Heart right ventricle (tissue), 16 donors: ENCODE data around the gene SUFU. TPM values are rescaled to one million over a fixed set of nuclear protein-coding genes. Genes with fewer than 3 reads are reported as not detected.
A peak's percentile ranks its signal among the peaks of the same experiment; 100 is the strongest.

Experiments used
- ATAC-seq, 8 donors: fragments of 200-7000 bp; cut with Tn5 transposase; one replicate each; pipeline ENCODE4 v1.9.1; 2020; ENCODE audit warnings: mild to moderate bottlenecking in 8 of 8, moderate library complexity in 8 of 8, moderate number of reproducible peaks in 1 of 8
- DNase-seq, 2 donors: peaks; one replicate each; pipeline ENCODE4 v3.0.0-alpha.2; 2020
- H3K27ac ChIP-seq, 10 donors: fragments of 200-600 bp; sonication (generic) in 2 of 10; one replicate each; pipeline versions ENCODE4 v1.5.0 to v1.8.0; 2020 to 2022; ENCODE audit warnings: mild to moderate bottlenecking in 3 of 10
- H3K27me3 ChIP-seq, 7 donors: fragments of 200-600 bp; one replicate each; pipeline ENCODE4 v1.8.0; 2021 to 2022; ENCODE audit warnings: mild to moderate bottlenecking in 2 of 7
- H3K36me3 ChIP-seq, 9 donors: fragments of 200-600 bp; sonication (generic) in 1 of 9; one replicate each; pipeline versions ENCODE4 v1.5.0 to v1.8.0; 2020 to 2022; ENCODE audit warnings: mild to moderate bottlenecking in 2 of 9
- H3K4me1 ChIP-seq, 9 donors: fragments of 200-600 bp; sonication (generic) in 1 of 9; one replicate each; pipeline versions ENCODE4 v1.5.0 to v1.8.0; 2020 to 2022; ENCODE audit warnings: mild to moderate bottlenecking in 4 of 9
- H3K4me3 ChIP-seq, 10 donors: fragments of 200-600 bp; sonication (generic) in 2 of 10; one replicate each; pipeline versions ENCODE4 v1.5.0 to v1.8.0; 2020 to 2022; ENCODE audit warnings: mild to moderate bottlenecking in 7 of 10, moderate library complexity in 2 of 10
- H3K9me3 ChIP-seq, 11 donors: fragments of 200-600 bp in 10 of 11; sonication (generic) in 2 of 11; one replicate each; pipeline versions ENCODE4 v1.5.0 to v1.8.0; 2013 to 2022; ENCODE audit warnings: mild to moderate bottlenecking in 2 of 11, control low read depth in 1 of 11, moderate library complexity in 1 of 11
- WGBS, 2 donors: extraction: QIAGEN DNeasy Blood & Tissue Kit; methylation state at CpG; one replicate each; pipeline ENCODE4 v1.1.7; 2013; ENCODE audit warnings: inconsistent platforms in 1 of 2; 5-methylcytosine and 5-hydroxymethylcytosine counted together
- intact Hi-C, 10 donors: fragments of 100-400 bp; cut with DNase I; formaldehyde crosslinking; loops; one replicate each; pipeline versions ENCODE4 v1.11.1 to v1.14.2; 2022
- polyA plus RNA-seq, 2 donors: library from polyadenylated mRNA; stranded (reverse); fragments of 200-250 nt; gene quantifications; one replicate each; pipeline ENCODE4 v1.2.3, GENCODE V29; 2013
- total RNA-seq, 10 donors: library from RNA; stranded (reverse); fragmentation: NEBNext Ultra II Directional in 3 of 10; extraction: Animal tissue kit (Norgen Biotek cat#: 25700) in 3 of 10; gene quantifications; one replicate each; pipeline versions ENCODE4 v1.2.1 to v1.2.4, GENCODE V29; 2021 to 2023
- TF ChIP-seq, protein P1 (sequence below), 9 donors: fragments of 200-600 bp; sonication (generic) in 2 of 9; IDR thresholded peaks; one replicate each; pipeline versions ENCODE4 v1.5.0 to v1.8.0; 2021 to 2022; ENCODE audit warnings: antibody characterized with exemption in 9 of 9, mild to moderate bottlenecking in 5 of 9, moderate library complexity in 1 of 9
- donor health status: Arrhythmogenic right ventricular cardiomyopathy.
- donor health status: ischemic (EF 13 %, LVEDD 7.1; RV severe dilation, severe dysfunction).
- donor health status: healthy with polysubstance abuse.
- donor health status: DM: no; HTN: yes; CAD: no.
- donor health status: DM: no; HTN: no; CAD: no.
- donor health status: ischemic (EF 25% LVEDD 6.9; RV normal size, moderate dysfunction).
- donor health status: ischemic (EF 25% LVEDD 5.7; RV mildly dilated, moderate dysfunction).
- donor health status: healthy.
- donor health status: DM: yes; HTN: yes; CAD: no.
- donor health status: Ischemic cardiomyopathy.
- donor health status: ischemic (EF 35%, LVEDD 5.7; RV mildly dilated, moderate dysfunction).
- donor health status: nonischemic (EF 11% LVEDD 7.7; RV severe dilation, severe dysfunction).
- donor health status: DM: yes; HTN: yes; CAD: no.
- donor health status: PGD.
- donor health status: ischemic (EF 29% LVEDD 5.4; RV normal size, mild dysfunction).
- donor health status: nonischemic (EF 23%, LVEDD 6.1; RV moderate dilation, normal function).

Gene SUFU
- total and polyA plus RNA-seq, 12 donors: 3.3 to 10.1 (median 7.2) TPM

DNA sequence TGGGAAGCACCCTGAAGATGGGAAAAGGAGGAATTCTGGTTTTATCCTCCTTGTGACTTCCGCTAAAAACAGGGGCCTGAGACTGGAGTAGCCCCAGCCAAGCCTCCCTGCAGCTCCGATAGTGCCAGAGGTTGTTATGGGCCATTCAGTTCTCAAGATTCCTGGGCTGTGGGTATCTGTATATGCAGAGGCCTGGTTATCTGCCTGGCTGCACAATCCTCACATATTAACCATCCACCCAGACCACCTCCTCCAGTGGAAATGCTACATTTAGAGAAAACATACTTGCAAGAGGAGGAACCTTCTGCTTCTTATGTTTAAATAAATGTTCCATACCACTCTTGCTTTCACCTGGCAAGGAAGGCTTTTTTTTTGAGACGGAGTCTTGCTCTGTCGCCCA, 175.8 kb downstream of the SUFU start:
- TF ChIP-seq, protein P1, sequence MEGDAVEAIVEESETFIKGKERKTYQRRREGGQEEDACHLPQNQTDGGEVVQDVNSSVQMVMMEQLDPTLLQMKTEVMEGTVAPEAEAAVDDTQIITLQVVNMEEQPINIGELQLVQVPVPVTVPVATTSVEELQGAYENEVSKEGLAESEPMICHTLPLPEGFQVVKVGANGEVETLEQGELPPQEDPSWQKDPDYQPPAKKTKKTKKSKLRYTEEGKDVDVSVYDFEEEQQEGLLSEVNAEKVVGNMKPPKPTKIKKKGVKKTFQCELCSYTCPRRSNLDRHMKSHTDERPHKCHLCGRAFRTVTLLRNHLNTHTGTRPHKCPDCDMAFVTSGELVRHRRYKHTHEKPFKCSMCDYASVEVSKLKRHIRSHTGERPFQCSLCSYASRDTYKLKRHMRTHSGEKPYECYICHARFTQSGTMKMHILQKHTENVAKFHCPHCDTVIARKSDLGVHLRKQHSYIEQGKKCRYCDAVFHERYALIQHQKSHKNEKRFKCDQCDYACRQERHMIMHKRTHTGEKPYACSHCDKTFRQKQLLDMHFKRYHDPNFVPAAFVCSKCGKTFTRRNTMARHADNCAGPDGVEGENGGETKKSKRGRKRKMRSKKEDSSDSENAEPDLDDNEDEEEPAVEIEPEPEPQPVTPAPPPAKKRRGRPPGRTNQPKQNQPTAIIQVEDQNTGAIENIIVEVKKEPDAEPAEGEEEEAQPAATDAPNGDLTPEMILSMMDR (IDR thresholded peaks at IDR 0.05): no peak
- Histone ChIP-seq H3K36me3 (peaks cover 0 to 32% (median 0%) of the 10 kb centered on the region in 9 donors), H3K9me3 (no peaks in the 10 kb centered on the region), H3K4me3 (no peak overlapping the region), H3K4me1 (peaks cover 8 to 50% (median 48%) of the 10 kb centered on the region in 9 donors), H3K27ac (peak overlapping the region in 2 of 10 donors; percentile 45 to 56), H3K27me3 (no peaks in the 10 kb centered on the region)
- DNase-seq (no peak), ATAC-seq (no peak)
- intact Hi-C loops: loop anchor here in 4 of 10 donors (5.0 kb wide), 1 partner anchor 33 kb away; the partner anchor contains the start of genes ARL3 (in 4 of the 4) and SFXN2 (in 4 of the 4)
- WGBS, 2 donors: 93 to 95% methylated on average over 4 of the region's 4 CpGs

DNA sequence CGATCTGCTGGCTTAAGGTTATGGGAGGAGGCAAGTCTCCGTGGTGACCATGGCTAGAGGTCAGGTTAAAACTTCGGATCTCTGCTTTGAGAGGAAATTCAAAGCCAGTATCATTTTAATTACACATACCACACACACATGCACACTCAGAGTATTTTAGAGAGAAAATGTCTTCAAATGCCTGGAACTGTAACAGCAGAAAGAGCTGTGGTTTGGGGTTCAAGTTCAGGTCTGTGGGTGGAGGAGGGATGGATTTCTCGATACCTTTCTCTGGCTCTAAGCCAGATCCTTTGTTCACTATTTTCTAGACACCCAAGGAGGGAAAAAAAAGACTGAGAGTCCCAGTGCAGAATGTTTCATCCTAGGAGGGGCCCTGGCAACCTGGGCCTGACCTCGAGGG, 177.9 kb downstream of the SUFU start:
- intact Hi-C loops: no loop called here

DNA sequence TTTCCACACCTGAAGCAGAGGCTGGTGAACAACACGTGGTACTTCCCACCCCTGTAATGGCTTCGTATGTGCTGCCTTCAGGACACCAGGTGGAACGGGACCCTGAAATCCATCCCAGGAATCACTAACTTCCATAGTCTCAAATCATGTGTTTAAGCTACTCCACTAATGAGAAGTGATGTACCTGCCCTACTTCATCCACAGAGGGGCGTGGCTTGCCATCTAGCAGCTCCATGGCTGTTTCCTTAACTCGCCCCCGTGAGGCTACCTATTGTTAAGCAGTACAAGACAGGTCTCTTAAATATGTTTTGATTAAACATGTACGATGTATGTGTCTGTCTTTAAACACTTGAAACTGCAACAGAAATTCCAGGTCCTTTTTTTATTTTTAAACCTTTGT, 178.6 kb downstream of the SUFU start:
- DNase-seq: no peak
- 95% methylated on average over 7 of the region's 7 CpGs for WGBS, 2 donors
- Histone ChIP-seq H3K27ac (no peak overlapping the region), H3K4me1 (peaks cover 5 to 22% (median 20%) of the 10 kb centered on the region in 9 donors), H3K36me3 (peaks cover 0 to 46% (median 9%) of the 10 kb centered on the region in 9 donors), H3K4me3 (no peak overlapping the region), H3K9me3 (no peaks in the 10 kb centered on the region), H3K27me3 (no peaks in the 10 kb centered on the region)
- intact Hi-C loops: no loop called here
- TF ChIP-seq, protein P1 (IDR thresholded peaks at IDR 0.05): no peak
- ATAC-seq: no peak

More for the DNA sequence above, 177.9 kb downstream of the SUFU start:
- no peaks in the 10 kb centered on the region for H3K27me3 ChIP-seq
- ATAC-seq (no peak), DNase-seq (no peak)
- H3K9me3 ChIP-seq: no peaks in the 10 kb centered on the region
- no peak overlapping the region for H3K27ac ChIP-seq
- 83 to 90% methylated on average over 5 of the region's 5 CpGs for WGBS, 2 donors
- H3K4me1 ChIP-seq: peaks cover 5 to 30% (median 27%) of the 10 kb centered on the region in 9 donors
- no peak overlapping the region for H3K4me3 ChIP-seq
- TF ChIP-seq, protein P1 (IDR thresholded peaks at IDR 0.05): no peak
- peaks cover 0 to 46% (median 9%) of the 10 kb centered on the region in 9 donors for H3K36me3 ChIP-seq

DNA sequence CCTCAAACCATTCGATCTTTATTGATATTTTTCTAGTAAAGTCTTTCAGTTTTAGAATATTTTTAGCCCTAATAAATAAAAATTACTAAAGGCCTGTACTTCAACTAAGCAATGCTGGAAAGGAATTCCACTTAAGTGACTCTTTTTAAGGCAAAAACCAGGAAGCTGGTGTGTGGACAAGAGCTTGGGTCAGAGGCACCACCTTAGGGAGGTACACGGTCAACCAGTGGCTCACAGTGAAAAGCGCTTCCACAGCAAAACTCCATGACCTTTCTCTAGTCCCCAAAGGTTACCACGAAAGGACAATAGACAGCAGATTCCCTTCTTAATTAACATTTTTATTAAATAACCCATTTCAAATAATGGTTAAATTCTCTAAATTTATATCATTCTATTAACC, 179.2 kb downstream of the SUFU start:
- DNase-seq: no peak
- no peaks in the 10 kb centered on the region for H3K27me3 ChIP-seq
- intact Hi-C loops: no loop called here
- no peak for ATAC-seq
- H3K4me3 ChIP-seq: no peak overlapping the region
- H3K9me3 ChIP-seq: no peaks in the 10 kb centered on the region
- no peak overlapping the region for H3K27ac ChIP-seq
- TF ChIP-seq, protein P1 (IDR thresholded peaks at IDR 0.05): no peak
- H3K36me3 ChIP-seq: peaks cover 0 to 48% (median 9%) of the 10 kb centered on the region in 9 donors
- WGBS, 2 donors: 93 to 97% methylated on average over 4 of the region's 4 CpGs
- peaks cover 5 to 17% (median 14%) of the 10 kb centered on the region in 9 donors for H3K4me1 ChIP-seq

Other genes with a start within 250 kb of the SUFU start
- 10 to 100 TPM in 9 of 10 donors, 1 to 10 TPM in 1; 9.9 to 40.0 (median 15.7) TPM for gene NFKB2, start 108.3 kb upstream of the SUFU start, total RNA-seq
- gene NFKB2, start 108.3 kb upstream of the SUFU start, polyA plus RNA-seq: 10 to 100 TPM; 19.7 to 19.8 TPM
- 1 to 10 TPM in 4 of 10 donors, under 1 TPM in 5, not detected in 1; 0.19 to 1.5 (median 0.61) TPM for gene PSD, start 85.2 kb upstream of the SUFU start, total RNA-seq
- gene PSD, start 85.2 kb upstream of the SUFU start, polyA plus RNA-seq: under 1 TPM; 0.37 to 0.42 TPM
- 10 to 100 TPM in 5 of 10 donors, 1 to 10 TPM in 5; 6.7 to 10.5 (median 9.9) TPM for gene FBXL15, start 83.1 kb upstream of the SUFU start, total RNA-seq
- gene FBXL15, start 83.1 kb upstream of the SUFU start, polyA plus RNA-seq: 10 to 100 TPM; 10.4 to 19.2 TPM
- 10 to 100 TPM; 65.7 to 84.3 (median 79.1) TPM for gene CUEDC2, start 71.4 kb upstream of the SUFU start, total RNA-seq
- gene CUEDC2, start 71.4 kb upstream of the SUFU start, polyA plus RNA-seq: 10 to 100 TPM; 60.0 to 81.7 TPM
- not detected for gene C10orf95, start 52.4 kb upstream of the SUFU start, total RNA-seq
- not detected for gene C10orf95, start 52.4 kb upstream of the SUFU start, polyA plus RNA-seq
- 100 to 1,000 TPM in 8 of 10 donors, 10 to 100 TPM in 2; 90.1 to 138 (median 110) TPM for gene ACTR1A, start 1.3 kb upstream of the SUFU start, total RNA-seq
- 100 to 1,000 TPM; 102 to 113 TPM for gene ACTR1A, start 1.3 kb upstream of the SUFU start, polyA plus RNA-seq
- gene TRIM8, start 140.5 kb downstream of the SUFU start, total RNA-seq: 100 to 1,000 TPM in 4 of 10 donors, 10 to 100 TPM in 6; 82.6 to 147 (median 90.4) TPM
- 10 to 100 TPM; 27.9 to 67.0 TPM for gene TRIM8, start 140.5 kb downstream of the SUFU start, polyA plus RNA-seq
- 10 to 100 TPM; 10.9 to 17.8 (median 13.6) TPM for gene ARL3, start 210.4 kb downstream of the SUFU start, total RNA-seq
- 10 to 100 TPM in 1 of 2 donors, 1 to 10 TPM in 1; 5.0 to 15.8 TPM for gene ARL3, start 210.4 kb downstream of the SUFU start, polyA plus RNA-seq
- 1 to 10 TPM in 9 of 10 donors, under 1 TPM in 1; 0.89 to 4.5 (median 2.3) TPM for gene SFXN2, start 210.7 kb downstream of the SUFU start, total RNA-seq
- gene SFXN2, start 210.7 kb downstream of the SUFU start, polyA plus RNA-seq: 1 to 10 TPM; 2.5 to 4.3 TPM
- gene WBP1L, start 240.0 kb downstream of the SUFU start, total RNA-seq: 10 to 100 TPM; 17.3 to 33.3 (median 21.0) TPM
- gene WBP1L, start 240.0 kb downstream of the SUFU start, polyA plus RNA-seq: 10 to 100 TPM; 14.3 to 17.5 TPM